CD8-positive, alpha-beta memory T cell (primary cell): ENCODE data around the gene ZNF718. TPM values are rescaled to one million over a fixed set of nuclear protein-coding genes. Genes with fewer than 3 reads are reported as not detected.

Source experiments
- CTCF ChIA-PET: fragments of 350-600 bp; sonication (Branson Sonifier 250); formaldehyde crosslinking; loops from one replicate; lab custom pipeline; 2021; ENCODE audit warnings: antibody characterized with exemption; lab: Charles Lee
- POLR2A ChIA-PET: fragments of 350-600 bp; sonication (Branson Sonifier 250); formaldehyde crosslinking; loops from one replicate; lab custom pipeline; 2021; ENCODE audit warnings: antibody characterized with exemption; lab: Charles Lee
- DNase-seq, 5 donors: peaks; one replicate each; pipeline versions ENCODE4 v3.0.0 to v3.0.0-alpha.2; 2020 to 2022; ENCODE audit warnings: mixed read lengths in 1 of 5
- H3K27ac ChIP-seq: one replicate; pipeline ENCODE4 v1.7.0; 2013; ENCODE audit warnings: low read depth, mild to moderate bottlenecking, low read length, moderate library complexity
- H3K27me3 ChIP-seq: 2 replicates; pipeline ENCODE4 v1.7.0; 2013; ENCODE audit warnings: low read length, mild to moderate bottlenecking; ENCODE audit not compliant: insufficient read depth, poor library complexity, severe bottlenecking
- H3K36me3 ChIP-seq: 2 replicates; pipeline ENCODE4 v1.7.0; 2013; ENCODE audit warnings: mild to moderate bottlenecking, low read length, moderate library complexity; ENCODE audit not compliant: insufficient read depth
- H3K4me1 ChIP-seq: 2 replicates; pipeline ENCODE4 v1.7.0; 2013; ENCODE audit warnings: mild to moderate bottlenecking, low read length, moderate library complexity; ENCODE audit not compliant: insufficient read depth
- H3K4me3 ChIP-seq: 2 replicates; pipeline ENCODE4 v1.7.0; 2013; ENCODE audit warnings: mild to moderate bottlenecking, low read length
- H3K9me3 ChIP-seq: 2 replicates; pipeline ENCODE4 v1.7.0; 2013; ENCODE audit warnings: mild to moderate bottlenecking, low read length
- H3K27ac Mint-ChIP-seq, 8 donors: one replicate each; pipeline ENCODE4 v1.8.0; 2020 to 2021; ENCODE audit warnings: mixed read lengths in 8 of 8, mild to moderate bottlenecking in 6 of 8, inconsistent platforms in 3 of 8, moderate library complexity in 3 of 8
- H3K27me3 Mint-ChIP-seq, 2 donors: one replicate each; pipeline ENCODE4 v1.8.0; 2020 to 2021; ENCODE audit warnings: mixed read lengths in 2 of 2, mild to moderate bottlenecking in 1 of 2, moderate library complexity in 1 of 2
- H3K36me3 Mint-ChIP-seq, 3 donors: one replicate each; pipeline ENCODE4 v1.8.0; 2020 to 2021; ENCODE audit warnings: mixed read lengths in 3 of 3, inconsistent platforms in 1 of 3, mild to moderate bottlenecking in 1 of 3
- H3K4me1 Mint-ChIP-seq, 3 donors: one replicate each; pipeline ENCODE4 v1.8.0; 2020 to 2021; ENCODE audit warnings: mixed read lengths in 3 of 3, inconsistent platforms in 1 of 3, mild to moderate bottlenecking in 1 of 3
- H3K4me3 Mint-ChIP-seq, 7 donors: one replicate each; pipeline ENCODE4 v1.8.0; 2020 to 2021; ENCODE audit warnings: mixed read lengths in 7 of 7, mild to moderate bottlenecking in 6 of 7, moderate library complexity in 4 of 7, inconsistent platforms in 2 of 7
- H3K9me3 Mint-ChIP-seq, 5 donors: one replicate each; pipeline ENCODE4 v1.8.0; 2020 to 2022; ENCODE audit warnings: mixed read lengths in 5 of 5, mild to moderate bottlenecking in 3 of 5, moderate library complexity in 2 of 5, inconsistent platforms in 1 of 5
- polyA plus RNA-seq: library from polyadenylated mRNA; unstranded; fragments of 300-500 nt; fragmentation: Illumina TruSeq; gene quantifications from one replicate; pipeline ENCODE4 v1.2.3, GENCODE V29; 2021
- total RNA-seq, 2 experiments: library from RNA; stranded (reverse); gene quantifications; one replicate each; pipeline ENCODE4 v1.2.3, GENCODE V29; 2021

ZNF718 gene
- total and polyA plus RNA-seq, 3 experiments from 2014 or later: 5.8 to 10.7 (median 10.0) TPM

- peak overlapping the region; percentile 92 for H3K4me3 ChIP-seq
- H3K27ac Mint-ChIP-seq: peak overlapping the region; percentile 92 to 99 (median 96)
- H3K9me3 ChIP-seq: peaks cover 7% of the 10 kb centered on the region
- H3K36me3 ChIP-seq: peaks cover 20% of the 10 kb centered on the region
- H3K36me3 Mint-ChIP-seq: peaks cover 13 to 67% (median 59%) of the 10 kb centered on the region in 3 donors
- H3K4me1 ChIP-seq: peaks cover 38% of the 10 kb centered on the region
- H3K27ac ChIP-seq: peak overlapping the region; percentile 78
- peak overlapping the region; percentile 94 to 100 (median 99) for H3K4me3 Mint-ChIP-seq
- peaks cover 0 to 6% of the 10 kb centered on the region in 2 donors for H3K27me3 Mint-ChIP-seq
- H3K4me1 Mint-ChIP-seq: peaks cover 52 to 64% (median 55%) of the 10 kb centered on the region in 3 donors
- CTCF ChIA-PET: no interaction called here
- H3K27me3 ChIP-seq: no peaks in the 10 kb centered on the region
- DNase-seq: peak in 1 of 5 donors; percentile 52
- POLR2A ChIA-PET: interaction anchor here (1.0 to 2.0 kb wide), 3 partner anchors 71 to 348 kb away, joined by 4 to 6 read pairs (median 6); partner anchors contain the start of genes ZNF141 and ZNF595
- H3K9me3 Mint-ChIP-seq: peaks cover 29 to 76% (median 67%) of the 10 kb centered on the region in 5 donors
These were observed 930 bp downstream of the ZNF718 start for GRCh38 chr4:125091-125771.

- Histone ChIP-seq H3K36me3 (peaks cover 20% of the 10 kb centered on the region), H3K27me3 (no peaks in the 10 kb centered on the region), H3K4me1 (peaks cover 32% of the 10 kb centered on the region), H3K4me3 (peak overlapping the region; percentile 92), H3K27ac (peak overlapping the region; percentile 78), H3K9me3 (peaks cover 3% of the 10 kb centered on the region)
- Mint-ChIP-seq H3K4me3 (peak overlapping the region; percentile 94 to 100 (median 99)), H3K9me3 (peaks cover 28 to 74% (median 63%) of the 10 kb centered on the region in 5 donors), H3K27ac (peak overlapping the region in 5 of 8 donors; percentile 24 to 98 (median 47)), H3K36me3 (peaks cover 13 to 71% (median 60%) of the 10 kb centered on the region in 3 donors), H3K4me1 (peaks cover 46 to 59% (median 51%) of the 10 kb centered on the region in 3 donors), H3K27me3 (peaks cover 0 to 6% of the 10 kb centered on the region in 2 donors)
- no peak for DNase-seq
- ChIA-PET CTCF (no interaction called here), POLR2A (interaction anchor here (2.0 kb wide), 1 partner anchor 212 kb away, joined by 6 read pairs; the partner anchor contains the start of gene ZNF141)
These were observed 1.5 kb downstream of the ZNF718 start for GRCh38 chr4:125833-126232.

- H3K9me3 ChIP-seq: no peaks in the 10 kb centered on the region
- Mint-ChIP-seq H3K27ac (no peak overlapping the region), H3K36me3 (peaks cover 33 to 86% (median 77%) of the 10 kb centered on the region in 3 donors), H3K9me3 (peaks cover 43 to 72% (median 60%) of the 10 kb centered on the region in 5 donors), H3K4me1 (peaks cover 17 to 21% (median 18%) of the 10 kb centered on the region in 3 donors), H3K4me3 (no peak overlapping the region), H3K27me3 (no peaks in the 10 kb centered on the region)
- no peaks in the 10 kb centered on the region for H3K4me1 ChIP-seq
- POLR2A ChIA-PET: no interaction called here
- H3K27me3 ChIP-seq: no peaks in the 10 kb centered on the region
- DNase-seq: no peak
- H3K36me3 ChIP-seq: peaks cover 34% of the 10 kb centered on the region
- no peak overlapping the region for H3K4me3 ChIP-seq
- CTCF ChIA-PET: no interaction called here
- H3K27ac ChIP-seq: no peak overlapping the region
These were observed 8.2 kb downstream of the ZNF718 start for GRCh38 chr4:132483-132882.

GRCh38 chr4:138935-139334, 14.6 kb downstream of the ZNF718 start:
- Mint-ChIP-seq H3K4me1 (peaks cover 0 to 23% (median 6%) of the 10 kb centered on the region in 3 donors), H3K9me3 (peaks cover 56 to 85% (median 75%) of the 10 kb centered on the region in 5 donors), H3K27ac (no peak overlapping the region), H3K4me3 (peak overlapping the region in 1 of 7 donors; percentile 13), H3K36me3 (peaks cover 62 to 92% (median 89%) of the 10 kb centered on the region in 3 donors), H3K27me3 (no peaks in the 10 kb centered on the region)
- H3K36me3 ChIP-seq: peaks cover 38% of the 10 kb centered on the region
- H3K4me1 ChIP-seq: no peaks in the 10 kb centered on the region
- no peak overlapping the region for H3K4me3 ChIP-seq
- H3K9me3 ChIP-seq: peaks cover 10% of the 10 kb centered on the region
- POLR2A ChIA-PET: no interaction called here
- no peaks in the 10 kb centered on the region for H3K27me3 ChIP-seq
- CTCF ChIA-PET: no interaction called here
- DNase-seq: no peak
- H3K27ac ChIP-seq: no peak overlapping the region

GRCh38 chr4:139691-140090, 15.4 kb downstream of the ZNF718 start:
- CTCF ChIA-PET: no interaction called here

GRCh38 chr4:146621-147020, 22.3 kb downstream of the ZNF718 start:
- ChIA-PET POLR2A (no interaction called here), CTCF (no interaction called here)
- Mint-ChIP-seq H3K27me3 (no peaks in the 10 kb centered on the region), H3K36me3 (peaks cover 30 to 79% (median 74%) of the 10 kb centered on the region in 3 donors), H3K27ac (no peak overlapping the region), H3K4me1 (peaks cover 0 to 5% (median 0%) of the 10 kb centered on the region in 3 donors), H3K4me3 (no peak overlapping the region), H3K9me3 (peaks cover 27 to 91% (median 78%) of the 10 kb centered on the region in 5 donors)
- Histone ChIP-seq H3K36me3 (no peaks in the 10 kb centered on the region), H3K9me3 (peaks cover 42% of the 10 kb centered on the region), H3K4me1 (no peaks in the 10 kb centered on the region), H3K27ac (no peak overlapping the region), H3K27me3 (no peaks in the 10 kb centered on the region), H3K4me3 (no peak overlapping the region)
- no peak for DNase-seq

More at GRCh38 chr4:139691-140090, 15.4 kb downstream of the ZNF718 start:
- H3K4me3 Mint-ChIP-seq: no peak overlapping the region
- peaks cover 66 to 94% (median 89%) of the 10 kb centered on the region in 3 donors for H3K36me3 Mint-ChIP-seq
- H3K27me3 Mint-ChIP-seq: no peaks in the 10 kb centered on the region
- Histone ChIP-seq H3K4me3 (no peak overlapping the region), H3K36me3 (peaks cover 32% of the 10 kb centered on the region), H3K4me1 (no peaks in the 10 kb centered on the region), H3K27ac (no peak overlapping the region), H3K27me3 (no peaks in the 10 kb centered on the region), H3K9me3 (peaks cover 13% of the 10 kb centered on the region)
- H3K27ac Mint-ChIP-seq: no peak overlapping the region
- peaks cover 64 to 87% (median 78%) of the 10 kb centered on the region in 5 donors for H3K9me3 Mint-ChIP-seq
- H3K4me1 Mint-ChIP-seq: peaks cover 0 to 23% (median 6%) of the 10 kb centered on the region in 3 donors
- DNase-seq: no peak
- POLR2A ChIA-PET: no interaction called here

GRCh38 chr4:147233-147632, 22.9 kb downstream of the ZNF718 start:
- peaks cover 21 to 90% (median 76%) of the 10 kb centered on the region in 5 donors for H3K9me3 Mint-ChIP-seq
- no peaks in the 10 kb centered on the region for H3K4me1 ChIP-seq
- H3K4me3 ChIP-seq: peak overlapping the region; percentile 19
- H3K27ac Mint-ChIP-seq: no peak overlapping the region
- peaks cover 0 to 5% (median 0%) of the 10 kb centered on the region in 3 donors for H3K4me1 Mint-ChIP-seq
- no peak overlapping the region for H3K27ac ChIP-seq
- POLR2A ChIA-PET: no interaction called here
- no peaks in the 10 kb centered on the region for H3K27me3 ChIP-seq
- peaks cover 31 to 77% (median 69%) of the 10 kb centered on the region in 3 donors for H3K36me3 Mint-ChIP-seq
- no peaks in the 10 kb centered on the region for H3K27me3 Mint-ChIP-seq
- DNase-seq: no peak
- no peaks in the 10 kb centered on the region for H3K36me3 ChIP-seq
- no peak overlapping the region for H3K4me3 Mint-ChIP-seq
- CTCF ChIA-PET: no interaction called here
- H3K9me3 ChIP-seq: peaks cover 42% of the 10 kb centered on the region
